Upper lobe of right lung (tissue), 1 donor: ENCODE measurements around the gene IFI44. TPM values are rescaled to one million over a fixed set of nuclear protein-coding genes. Genes with fewer than 3 reads are reported as not detected.

Experiments
- ATAC-seq: fragments of 200-7000 bp; cut with Tn5 transposase; one replicate; pipeline ENCODE4 v1.9.1; 2020; ENCODE audit warnings: mild to moderate bottlenecking, moderate library complexity
- DNase-seq: peaks from one replicate; pipeline ENCODE4 v3.0.0-alpha.2; 2020
- H3K27ac ChIP-seq: fragments of 200-600 bp; one replicate; pipeline ENCODE4 v1.8.0; 2022
- H3K27me3 ChIP-seq: fragments of 200-600 bp; one replicate; pipeline ENCODE4 v1.8.0; 2022; ENCODE audit warnings: mild to moderate bottlenecking
- H3K36me3 ChIP-seq: fragments of 200-600 bp; one replicate; pipeline ENCODE4 v1.8.0; 2022
- H3K4me1 ChIP-seq: fragments of 200-600 bp; one replicate; pipeline ENCODE4 v1.8.0; 2022
- H3K4me3 ChIP-seq: fragments of 200-600 bp; one replicate; pipeline ENCODE4 v1.8.0; 2022; ENCODE audit warnings: mild to moderate bottlenecking
- H3K9me3 ChIP-seq: fragments of 200-600 bp; one replicate; pipeline ENCODE4 v1.8.0; 2022
- intact Hi-C: fragments of 100-400 bp; cut with DNase I; formaldehyde crosslinking; loops from one replicate; pipeline ENCODE4 v1.11.0; 2022
- total RNA-seq: library from RNA; stranded (reverse); fragmentation: NEBNext Ultra II Directional; extraction: Animal tissue kit (Norgen Biotek cat#: 25700); gene quantifications from one replicate; pipeline ENCODE4 v1.2.1, GENCODE V29; 2021
- TF ChIP-seq, protein P1 (sequence below): fragments of 200-600 bp; IDR thresholded peaks from one replicate; pipeline ENCODE4 v1.8.0; 2022; ENCODE audit warnings: antibody characterized with exemption
- donor health status: DM: no; HTN: yes; CAD: no; lungs with severe emphysema.

Gene IFI44
- total RNA-seq, 1 donor from 2014 or later = 63.2 TPM

DNA sequence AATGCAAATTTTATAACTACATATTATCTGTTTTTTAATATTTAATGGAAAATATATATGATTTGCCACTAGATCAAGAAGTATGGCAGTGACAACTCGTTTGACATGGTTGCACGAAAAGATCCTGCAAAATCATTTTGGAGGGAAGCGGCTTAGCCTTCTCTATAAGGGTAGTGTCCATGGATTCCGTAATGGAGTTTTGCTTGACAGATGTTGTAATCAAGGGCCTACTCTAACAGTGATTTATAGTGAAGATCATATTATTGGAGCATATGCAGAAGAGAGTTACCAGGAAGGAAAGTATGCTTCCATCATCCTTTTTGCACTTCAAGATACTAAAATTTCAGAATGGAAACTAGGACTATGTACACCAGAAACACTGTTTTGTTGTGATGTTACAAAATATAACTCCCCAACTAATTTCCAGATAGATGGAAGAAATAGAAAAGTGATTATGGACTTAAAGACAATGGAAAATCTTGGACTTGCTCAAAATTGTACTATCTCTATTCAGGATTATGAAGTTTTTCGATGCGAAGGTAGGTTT lies 556 bp downstream of the IFI44 start:
- peaks cover 8% of the 10 kb centered on the region for H3K36me3 ChIP-seq
- TF ChIP-seq, protein P1, sequence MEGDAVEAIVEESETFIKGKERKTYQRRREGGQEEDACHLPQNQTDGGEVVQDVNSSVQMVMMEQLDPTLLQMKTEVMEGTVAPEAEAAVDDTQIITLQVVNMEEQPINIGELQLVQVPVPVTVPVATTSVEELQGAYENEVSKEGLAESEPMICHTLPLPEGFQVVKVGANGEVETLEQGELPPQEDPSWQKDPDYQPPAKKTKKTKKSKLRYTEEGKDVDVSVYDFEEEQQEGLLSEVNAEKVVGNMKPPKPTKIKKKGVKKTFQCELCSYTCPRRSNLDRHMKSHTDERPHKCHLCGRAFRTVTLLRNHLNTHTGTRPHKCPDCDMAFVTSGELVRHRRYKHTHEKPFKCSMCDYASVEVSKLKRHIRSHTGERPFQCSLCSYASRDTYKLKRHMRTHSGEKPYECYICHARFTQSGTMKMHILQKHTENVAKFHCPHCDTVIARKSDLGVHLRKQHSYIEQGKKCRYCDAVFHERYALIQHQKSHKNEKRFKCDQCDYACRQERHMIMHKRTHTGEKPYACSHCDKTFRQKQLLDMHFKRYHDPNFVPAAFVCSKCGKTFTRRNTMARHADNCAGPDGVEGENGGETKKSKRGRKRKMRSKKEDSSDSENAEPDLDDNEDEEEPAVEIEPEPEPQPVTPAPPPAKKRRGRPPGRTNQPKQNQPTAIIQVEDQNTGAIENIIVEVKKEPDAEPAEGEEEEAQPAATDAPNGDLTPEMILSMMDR = no peak
- no peaks in the 10 kb centered on the region for H3K27me3 ChIP-seq
- H3K4me3 ChIP-seq = peak overlapping the region; percentile 53
- H3K9me3 ChIP-seq = no peaks in the 10 kb centered on the region
- H3K27ac ChIP-seq = peak overlapping the region; percentile 79
- DNase-seq (no peak), ATAC-seq (peak; percentile 50)
- H3K4me1 ChIP-seq = peaks cover 15% of the 10 kb centered on the region
- intact Hi-C loops = no loop called here

DNA sequence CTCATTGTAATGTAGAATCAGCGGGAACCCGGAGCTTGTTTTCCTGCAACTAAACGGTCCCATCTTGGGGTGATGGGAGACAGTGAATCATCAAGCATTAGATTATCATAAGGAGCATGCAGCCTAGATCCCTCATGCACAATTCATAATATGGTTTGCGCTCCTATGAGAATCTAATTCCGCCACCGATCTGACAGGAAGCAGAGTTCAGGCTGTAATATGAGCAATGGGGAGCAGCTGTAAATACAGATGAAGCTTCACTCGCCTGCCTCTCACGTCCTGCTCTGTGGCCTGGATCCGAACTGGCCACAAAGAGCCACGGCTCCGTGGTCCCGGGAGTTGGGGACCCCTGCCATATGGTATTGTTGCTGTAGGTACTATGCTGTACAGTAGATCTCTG lies 1.6 kb downstream of the IFI44 start:
- TF ChIP-seq, protein P1 = no peak
- peak overlapping the region; percentile 53 for H3K4me3 ChIP-seq
- DNase-seq = no peak
- H3K4me1 ChIP-seq = peaks cover 12% of the 10 kb centered on the region
- peaks cover 19% of the 10 kb centered on the region for H3K36me3 ChIP-seq
- no peaks in the 10 kb centered on the region for H3K27me3 ChIP-seq
- intact Hi-C loops = no loop called here
- no peaks in the 10 kb centered on the region for H3K9me3 ChIP-seq
- peak; percentile 28 for ATAC-seq
- no peak overlapping the region for H3K27ac ChIP-seq

DNA sequence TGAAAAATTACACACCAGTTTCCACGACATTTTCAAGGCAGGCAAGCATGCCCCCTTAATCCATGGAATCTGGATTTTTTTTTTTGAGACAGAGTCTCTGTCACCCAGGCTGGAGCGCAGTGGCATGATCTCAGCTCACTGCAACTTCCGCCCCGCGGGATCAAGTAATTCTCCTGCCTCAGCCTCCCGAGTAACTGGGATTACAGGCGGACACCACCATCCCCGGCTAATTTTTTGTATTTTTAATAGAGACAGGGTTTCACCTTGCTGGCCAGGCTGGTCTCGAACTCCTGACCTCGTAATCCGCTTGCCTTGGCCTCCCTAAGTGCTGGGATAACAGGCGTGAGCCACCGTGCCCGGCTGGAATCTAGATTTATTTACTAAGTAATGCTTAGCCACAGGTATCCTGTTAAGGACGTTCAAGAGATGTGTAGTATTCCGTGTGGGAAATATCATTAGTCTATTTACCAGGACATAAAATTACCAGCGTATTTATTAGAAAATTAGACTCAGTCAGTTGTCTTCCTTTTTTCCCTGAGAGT lies 2.5 kb downstream of the IFI44 start:
- Histone ChIP-seq H3K4me1 (peaks cover 12% of the 10 kb centered on the region), H3K36me3 (peaks cover 27% of the 10 kb centered on the region), H3K9me3 (no peaks in the 10 kb centered on the region), H3K27me3 (no peaks in the 10 kb centered on the region), H3K4me3 (peak overlapping the region; percentile 53), H3K27ac (no peak overlapping the region)
- no peak for DNase-seq
- intact Hi-C loops = no loop called here
- TF ChIP-seq, protein P1 = no peak
- ATAC-seq = no peak

DNA sequence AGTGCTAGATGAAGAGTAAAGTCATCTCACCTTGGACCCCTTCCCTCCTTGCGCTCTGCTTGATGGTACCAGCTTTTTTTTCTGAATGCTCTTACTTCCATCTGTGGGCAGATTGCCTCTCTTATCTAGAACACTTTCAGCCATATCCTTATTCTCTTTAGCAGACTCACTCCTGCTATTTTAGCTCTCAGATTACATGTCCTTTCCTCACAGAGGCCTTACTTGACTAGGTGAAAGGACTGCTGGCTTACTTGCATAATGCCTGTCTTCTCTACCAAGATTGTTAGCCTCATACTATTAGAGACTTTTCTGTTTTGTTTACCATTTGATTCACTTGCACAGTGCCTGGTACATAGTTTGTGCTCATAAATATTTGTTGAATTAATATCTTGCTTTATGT lies 9.3 kb downstream of the IFI44 start:
- Histone ChIP-seq H3K4me3 (no peak overlapping the region), H3K27me3 (no peaks in the 10 kb centered on the region), H3K9me3 (no peaks in the 10 kb centered on the region), H3K36me3 (peaks cover 94% of the 10 kb centered on the region), H3K4me1 (no peaks in the 10 kb centered on the region), H3K27ac (no peak overlapping the region)
- intact Hi-C loops = no loop called here
- TF ChIP-seq, protein P1 = no peak
- DNase-seq (no peak), ATAC-seq (no peak)

DNA sequence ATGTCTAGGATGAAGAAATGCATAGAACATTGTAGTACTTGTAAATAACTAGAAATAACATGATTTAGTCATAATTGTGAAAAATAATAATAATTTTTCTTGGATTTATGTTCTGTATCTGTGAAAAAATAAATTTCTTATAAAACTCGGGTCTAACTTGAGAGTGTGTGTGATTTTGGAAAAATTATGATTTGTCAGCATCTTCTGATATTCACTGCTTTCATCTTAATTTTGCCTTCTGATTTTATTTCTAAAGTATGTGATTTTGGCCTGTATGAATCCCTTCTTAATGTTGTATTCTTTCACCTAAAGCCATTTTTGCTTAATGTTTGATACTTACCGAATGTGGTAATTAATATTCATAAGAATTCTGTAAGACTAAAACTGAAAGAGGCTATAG lies 14.3 kb downstream of the IFI44 start:
- intact Hi-C loops = no loop called here
- no peaks in the 10 kb centered on the region for H3K4me1 ChIP-seq
- no peak overlapping the region for H3K4me3 ChIP-seq
- H3K27ac ChIP-seq = no peak overlapping the region
- H3K9me3 ChIP-seq = no peaks in the 10 kb centered on the region
- H3K27me3 ChIP-seq = no peaks in the 10 kb centered on the region
- ATAC-seq (no peak), DNase-seq (no peak)
- peaks cover 56% of the 10 kb centered on the region for H3K36me3 ChIP-seq
- TF ChIP-seq, protein P1 = no peak

DNA sequence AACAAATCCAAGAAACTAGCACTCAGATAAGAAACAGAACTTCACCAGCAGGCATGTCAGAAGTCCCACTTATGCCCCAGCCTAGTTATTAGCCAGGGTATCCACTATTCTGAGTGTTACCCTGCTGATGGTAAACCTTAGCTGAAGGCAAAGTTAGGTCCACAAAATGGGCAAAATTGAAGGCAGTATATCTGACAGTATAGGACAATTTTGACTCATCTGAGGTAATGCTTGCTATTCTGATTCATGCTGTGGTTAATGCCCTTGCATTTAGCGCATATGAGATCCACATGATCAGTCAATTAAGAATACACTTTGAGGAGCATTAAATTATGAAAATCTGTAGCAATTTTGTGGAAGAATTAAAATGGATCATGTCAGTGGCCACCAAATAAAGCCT lies 15.1 kb downstream of the IFI44 start:
- Histone ChIP-seq H3K4me3 (no peak overlapping the region), H3K27ac (no peak overlapping the region), H3K36me3 (peaks cover 48% of the 10 kb centered on the region), H3K9me3 (no peaks in the 10 kb centered on the region), H3K27me3 (no peaks in the 10 kb centered on the region), H3K4me1 (no peaks in the 10 kb centered on the region)
- intact Hi-C loops = no loop called here
- DNase-seq (no peak), ATAC-seq (no peak)
- TF ChIP-seq, protein P1 = no peak
